ENCODE results near the gene DCUN1D4. TPM values are rescaled to one million over a fixed set of nuclear protein-coding genes. Genes with fewer than 3 reads are reported as not detected.

Gene DCUN1D4
- total RNA-seq, 2 donors from 2014 or later: 42.0 to 51.5 TPM

- WGBS, 2 experiments (ENCODE audit: insufficient coverage in 1 of 2, insufficient read length in 1 of 2): 85% methylated on average over 2 of the region's 2 CpGs; no CpG with 5 or more reads in 1 of the 2 experiments
- Mint-ChIP-seq H3K27me3 (ENCODE audit: insufficient read depth) (no peaks in the 10 kb centered on the region), H3K4me1 (peaks cover 4% of the 10 kb centered on the region), H3K27ac (no peak overlapping the region), H3K36me3 (ENCODE audit: low read depth) (peaks cover 68% of the 10 kb centered on the region), H3K4me3 (no peak overlapping the region), H3K9me3 (no peaks in the 10 kb centered on the region)
- TF ChIP-seq CTCF (conservative IDR thresholded peaks at IDR 0.05): no peak
- Histone ChIP-seq H3K9me3 (ENCODE audit: control insufficient read depth, low read length) (no peaks in the 10 kb centered on the region), H3K9ac (ENCODE audit: extremely low read depth, low read length, poor library complexity, severe bottlenecking) (no peak overlapping the region), H3K4me3 (ENCODE audit: low read length) (no peak overlapping the region), H3K4me1 (ENCODE audit: control insufficient read depth, insufficient read depth, low read length) (no peaks in the 10 kb centered on the region), H3K27ac (ENCODE audit: low read depth, low read length) (no peak overlapping the region), H3K36me3 (ENCODE audit: control insufficient read depth, insufficient read depth, low read length) (peaks cover 73% of the 10 kb centered on the region), H3K27me3 (ENCODE audit: control insufficient read depth, insufficient read depth, low read length, poor library complexity, severe bottlenecking) (no peaks in the 10 kb centered on the region)
- no peak for DNase-seq
Observed at GRCh38 chr4:51878431-51878830, 35.5 kb downstream of the DCUN1D4 start.

DNA sequence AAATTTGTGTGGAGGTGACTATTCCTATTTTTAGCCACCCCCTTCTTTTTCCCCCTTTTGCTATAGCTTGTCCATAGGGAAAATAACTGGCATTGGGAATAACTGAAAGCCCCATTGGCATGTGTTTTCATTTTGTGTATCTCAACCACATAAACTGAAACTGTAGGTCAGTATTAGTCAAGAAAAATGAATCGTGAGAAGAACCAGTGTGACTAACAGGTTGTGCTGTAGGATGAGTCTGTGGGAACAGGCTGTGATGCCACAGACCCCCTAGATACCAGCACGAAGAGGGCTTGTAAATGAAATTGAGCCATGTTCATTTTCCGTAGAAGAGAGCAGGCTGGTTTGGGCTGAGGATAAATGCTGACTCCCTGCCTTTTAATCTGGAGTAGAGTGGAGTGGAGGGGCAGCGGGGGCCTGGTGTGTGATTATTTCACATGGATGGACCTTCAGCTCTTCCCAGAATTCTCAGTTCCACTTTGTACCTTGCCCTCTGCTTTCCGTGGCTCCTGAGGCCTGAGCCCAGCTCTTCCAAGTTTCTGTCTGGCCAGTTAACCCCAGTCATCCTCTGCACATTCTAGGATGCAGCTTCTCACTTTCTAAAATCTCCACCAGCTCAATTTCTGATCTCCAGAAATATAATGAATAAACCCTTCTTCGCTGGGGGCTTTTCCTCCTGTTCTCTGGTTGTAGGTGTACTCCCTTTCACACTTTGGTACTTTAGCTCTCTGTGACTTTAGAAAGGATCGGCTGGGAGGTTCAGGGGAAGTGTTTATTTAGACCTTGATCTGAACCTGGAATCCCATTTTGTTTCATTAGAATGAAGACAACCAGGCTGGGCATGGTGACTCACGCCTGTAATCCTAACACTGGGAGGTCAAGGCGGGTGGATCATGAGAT lies 37.3 kb downstream of the DCUN1D4 start:
- no peak for TF ChIP-seq CTCF (conservative IDR thresholded peaks at IDR 0.05)
- Mint-ChIP-seq H3K4me1 (peaks cover 17% of the 10 kb centered on the region), H3K9me3 (no peaks in the 10 kb centered on the region), H3K27me3 (ENCODE audit: insufficient read depth) (no peaks in the 10 kb centered on the region), H3K27ac (no peak overlapping the region), H3K4me3 (no peak overlapping the region), H3K36me3 (ENCODE audit: low read depth) (peaks cover 51% of the 10 kb centered on the region)
- Histone ChIP-seq H3K4me3 (ENCODE audit: low read length) (no peak overlapping the region), H3K36me3 (ENCODE audit: control insufficient read depth, insufficient read depth, low read length) (peaks cover 56% of the 10 kb centered on the region), H3K9me3 (ENCODE audit: control insufficient read depth, low read length) (no peaks in the 10 kb centered on the region), H3K4me1 (ENCODE audit: control insufficient read depth, insufficient read depth, low read length) (peaks cover 12% of the 10 kb centered on the region), H3K9ac (ENCODE audit: extremely low read depth, low read length, poor library complexity, severe bottlenecking) (no peak overlapping the region), H3K27me3 (ENCODE audit: control insufficient read depth, insufficient read depth, low read length, poor library complexity, severe bottlenecking) (no peaks in the 10 kb centered on the region), H3K27ac (ENCODE audit: low read depth, low read length) (no peak overlapping the region)
- 91 to 92% methylated on average over 3 to 9 of the region's 9 CpGs for WGBS, 2 experiments (ENCODE audit: insufficient coverage in 1 of 2, insufficient read length in 1 of 2)
- DNase-seq: no peak

DNA sequence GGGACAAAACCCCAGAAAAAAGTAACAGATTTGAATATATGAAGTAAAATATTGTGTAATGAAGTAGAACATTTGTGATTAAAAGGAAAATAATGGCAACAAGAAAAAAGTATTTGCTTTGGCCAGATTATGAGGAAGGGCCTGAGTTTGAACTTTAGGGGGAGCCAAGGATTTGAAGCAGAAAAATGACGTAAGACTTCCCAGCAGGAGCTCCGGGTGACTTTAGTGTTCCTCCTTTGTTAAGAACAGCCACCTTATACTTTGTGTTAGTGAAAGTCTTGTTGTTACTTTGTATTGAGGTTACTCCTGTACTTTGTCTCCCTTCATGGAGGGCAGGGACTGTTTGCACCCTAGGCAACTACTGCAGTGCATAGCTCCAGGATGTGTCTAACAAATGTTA lies 41.1 kb downstream of the DCUN1D4 start:
- peak overlapping the region; percentile 86 for H3K27ac Mint-ChIP-seq

More for the DNA sequence above, 41.1 kb downstream of the DCUN1D4 start:
- peak overlapping the region; percentile 7 for H3K4me3 ChIP-seq (ENCODE audit: low read length)
- Mint-ChIP-seq H3K4me1 (peaks cover 19% of the 10 kb centered on the region), H3K9me3 (no peaks in the 10 kb centered on the region), H3K4me3 (no peak overlapping the region), H3K27me3 (ENCODE audit: insufficient read depth) (no peaks in the 10 kb centered on the region), H3K36me3 (ENCODE audit: low read depth) (peaks cover 46% of the 10 kb centered on the region)
- peak overlapping the region; percentile 31 for H3K9ac ChIP-seq (ENCODE audit: extremely low read depth, low read length, poor library complexity, severe bottlenecking)
- no peaks in the 10 kb centered on the region for H3K27me3 ChIP-seq (ENCODE audit: control insufficient read depth, insufficient read depth, low read length, poor library complexity, severe bottlenecking)
- DNase-seq: no peak
- peak; percentile 17 for TF ChIP-seq CTCF (conservative IDR thresholded peaks at IDR 0.05)
- H3K4me1 ChIP-seq (ENCODE audit: control insufficient read depth, insufficient read depth, low read length): peaks cover 13% of the 10 kb centered on the region
- H3K27ac ChIP-seq (ENCODE audit: low read depth, low read length): peak overlapping the region; percentile 42
- 81% methylated on average over 2 of the region's 2 CpGs; no CpG with 5 or more reads in 1 of the 2 experiments for WGBS, 2 experiments (ENCODE audit: insufficient coverage in 1 of 2, insufficient read length in 1 of 2)
- peaks cover 64% of the 10 kb centered on the region for H3K36me3 ChIP-seq (ENCODE audit: control insufficient read depth, insufficient read depth, low read length)
- H3K9me3 ChIP-seq (ENCODE audit: control insufficient read depth, low read length): no peaks in the 10 kb centered on the region
